Stimulated activated CD8-positive, alpha-beta memory T cell treated with anti-CD3 and anti-CD28 coated beads, Interleukin-12 subunit alpha, Interleukin-12 subunit beta, amount 100 ng/mL, for 4 hours (primary cell): ENCODE results near the gene ERBIN.
"Not testable (repeated sequence)": the region's sequence is repeated elsewhere in the genome, so short reads cannot be mapped to it uniquely, and the experiment has no call there.

Source experiments
- DNase-seq: peaks from one replicate; pipeline ENCODE4 v3.0.0-alpha.2; 2020; ENCODE audit warnings: low read depth

Gene ERBIN

GRCh38 chr5:65961633-65962032 lies 35.3 kb downstream of the ERBIN start:
- no peak for DNase-seq

GRCh38 chr5:65967288-65968066 lies 41.1 kb downstream of the ERBIN start:
- no peak for DNase-seq

DNA sequence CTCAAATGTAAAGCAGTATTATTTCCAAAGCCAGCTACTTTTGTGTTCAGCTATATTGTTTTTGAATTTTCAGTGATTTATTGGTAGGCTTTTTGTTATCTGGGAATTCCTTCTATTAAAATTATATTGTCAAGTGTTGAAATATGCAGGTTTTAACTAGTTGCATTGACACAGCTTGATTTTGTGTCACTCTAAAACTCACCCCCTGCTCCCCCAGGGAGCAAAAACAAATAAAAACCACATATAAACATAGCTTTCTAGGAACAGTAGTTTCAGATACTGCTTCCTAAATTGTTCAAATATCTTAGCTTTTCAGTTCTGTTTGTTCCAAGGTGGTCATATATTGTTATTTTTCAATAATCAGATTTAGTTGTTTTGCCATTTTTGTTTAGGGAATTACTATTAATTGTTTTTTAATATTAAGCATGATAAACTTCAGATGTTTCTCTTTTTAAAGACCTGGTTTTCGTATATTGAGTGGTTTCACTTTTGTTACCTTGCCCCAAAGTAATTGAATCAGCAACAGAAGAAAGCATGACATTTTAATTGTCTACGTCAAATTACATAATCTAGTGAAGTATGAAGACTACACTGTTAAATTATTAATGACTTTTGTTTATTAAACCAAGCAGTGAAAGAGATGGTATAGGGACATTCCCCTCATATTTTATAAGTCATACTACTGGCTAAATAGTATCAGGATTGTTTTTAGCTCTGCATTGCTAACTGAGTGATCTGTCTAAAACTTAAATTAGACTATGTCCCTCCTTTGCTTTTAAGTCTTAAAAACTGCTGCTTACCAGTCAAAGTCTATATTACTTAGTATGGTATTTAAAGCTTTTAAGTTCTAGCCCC lies 43.4 kb downstream of the ERBIN start:
- no peak for DNase-seq

DNA sequence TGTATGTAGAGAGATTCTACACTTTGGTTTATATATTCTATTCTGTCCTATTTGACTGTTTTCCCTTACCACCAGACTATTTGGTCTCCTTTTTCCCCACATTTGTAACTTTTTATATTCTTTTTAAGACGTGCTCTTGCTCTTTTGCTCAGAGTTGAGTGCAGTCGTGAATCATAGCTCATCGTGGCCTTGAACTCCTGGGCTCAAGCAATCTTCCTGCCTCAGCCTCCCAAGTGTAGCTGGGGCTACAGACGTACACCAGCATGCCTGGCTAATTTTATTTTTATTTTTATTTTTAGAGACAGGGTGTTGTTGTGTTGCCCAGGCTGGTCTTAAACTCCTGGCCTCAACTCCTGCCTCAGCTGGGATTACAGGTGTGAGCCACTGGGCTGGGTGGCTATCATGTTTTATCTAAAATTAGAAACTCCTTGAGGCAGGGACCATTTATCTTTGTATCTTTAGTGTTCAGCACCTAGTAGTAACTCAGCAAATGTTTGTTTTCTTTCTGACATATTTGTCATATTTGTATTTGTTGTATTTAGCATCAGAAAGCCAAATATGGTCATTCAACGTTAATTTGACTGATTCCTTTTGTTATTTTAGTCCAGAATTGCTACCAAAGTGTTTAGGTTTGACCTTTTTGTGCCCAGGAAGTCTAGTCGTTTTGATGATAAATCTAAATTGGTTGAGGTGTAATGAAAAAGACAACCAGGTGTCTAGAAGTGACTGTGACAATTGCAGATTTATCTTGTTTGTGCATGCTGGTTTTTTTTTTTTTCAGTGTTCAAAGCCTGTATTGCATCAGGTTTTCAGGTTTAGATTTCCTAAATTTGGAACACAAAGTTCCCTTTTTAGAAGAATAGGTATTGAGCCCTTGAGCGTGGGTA lies 44.3 kb downstream of the ERBIN start:
- no peak for DNase-seq

- DNase-seq, result no peak
Observed at GRCh38 chr5:65971643-65972042, 45.3 kb downstream of the ERBIN start.

GRCh38 chr5:65972896-65973295 lies 46.5 kb downstream of the ERBIN start:
- DNase-seq, result not testable (repeated sequence)

DNA sequence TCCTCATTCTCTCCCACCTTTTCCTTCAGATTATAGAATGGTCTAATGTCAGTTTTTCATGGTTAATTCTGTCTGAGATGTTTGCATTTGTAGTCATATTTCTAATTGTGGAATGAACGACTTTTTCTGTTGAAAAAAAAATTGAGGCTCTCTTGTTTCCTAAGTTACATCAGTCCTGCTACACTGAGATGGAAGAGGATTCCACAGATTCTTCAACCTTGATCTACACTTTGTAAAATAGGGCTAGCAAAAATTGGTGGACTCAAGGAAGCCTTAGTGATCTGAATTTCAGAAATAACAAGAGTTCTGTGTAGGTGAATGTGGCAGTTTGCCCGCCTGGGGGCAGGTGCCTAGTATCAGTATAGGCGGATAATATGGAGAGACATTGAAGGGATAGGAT lies 51.9 kb downstream of the ERBIN start:
- no peak for DNase-seq

DNA sequence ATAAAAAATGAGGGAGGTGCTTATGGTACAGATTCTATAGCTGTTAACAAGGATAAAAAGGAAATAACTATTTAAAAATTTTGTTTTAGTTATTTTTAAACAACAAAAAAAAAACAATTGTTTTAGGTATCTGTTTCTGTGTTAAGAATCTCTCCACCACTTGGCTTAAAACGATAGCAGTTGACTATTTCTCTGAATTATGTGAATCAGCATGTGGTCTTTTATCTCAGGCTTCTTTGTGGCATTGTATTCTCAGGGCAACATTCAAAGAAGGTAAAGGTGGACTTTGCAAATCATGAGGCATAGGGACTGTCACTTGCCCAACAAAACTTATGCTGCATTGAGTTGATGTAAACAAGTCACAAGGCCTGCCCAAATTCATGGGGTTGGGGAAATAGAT lies 55.2 kb downstream of the ERBIN start:
- DNase-seq, result no peak

- no peak for DNase-seq
Observed at GRCh38 chr5:65981969-65982619, 55.7 kb downstream of the ERBIN start.

DNA sequence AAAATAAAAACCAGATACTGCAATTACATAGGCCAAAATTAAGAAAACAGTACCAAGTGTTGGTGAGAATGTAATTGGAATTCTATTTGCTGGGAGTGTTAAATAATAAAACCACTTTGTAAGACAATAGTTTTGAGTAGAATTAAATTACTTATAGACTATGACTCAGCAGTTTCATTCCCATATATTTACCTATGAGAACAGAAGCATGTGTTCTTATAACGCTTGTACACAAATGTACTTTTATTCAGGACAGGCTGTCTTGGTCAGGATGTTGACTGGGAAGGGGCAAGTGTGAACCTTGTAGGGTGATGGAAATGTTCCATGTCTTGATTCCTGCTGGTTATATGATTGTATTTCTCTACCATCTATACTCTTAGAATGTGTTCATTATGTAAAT lies 56.3 kb downstream of the ERBIN start:
- no peak for DNase-seq

DNA sequence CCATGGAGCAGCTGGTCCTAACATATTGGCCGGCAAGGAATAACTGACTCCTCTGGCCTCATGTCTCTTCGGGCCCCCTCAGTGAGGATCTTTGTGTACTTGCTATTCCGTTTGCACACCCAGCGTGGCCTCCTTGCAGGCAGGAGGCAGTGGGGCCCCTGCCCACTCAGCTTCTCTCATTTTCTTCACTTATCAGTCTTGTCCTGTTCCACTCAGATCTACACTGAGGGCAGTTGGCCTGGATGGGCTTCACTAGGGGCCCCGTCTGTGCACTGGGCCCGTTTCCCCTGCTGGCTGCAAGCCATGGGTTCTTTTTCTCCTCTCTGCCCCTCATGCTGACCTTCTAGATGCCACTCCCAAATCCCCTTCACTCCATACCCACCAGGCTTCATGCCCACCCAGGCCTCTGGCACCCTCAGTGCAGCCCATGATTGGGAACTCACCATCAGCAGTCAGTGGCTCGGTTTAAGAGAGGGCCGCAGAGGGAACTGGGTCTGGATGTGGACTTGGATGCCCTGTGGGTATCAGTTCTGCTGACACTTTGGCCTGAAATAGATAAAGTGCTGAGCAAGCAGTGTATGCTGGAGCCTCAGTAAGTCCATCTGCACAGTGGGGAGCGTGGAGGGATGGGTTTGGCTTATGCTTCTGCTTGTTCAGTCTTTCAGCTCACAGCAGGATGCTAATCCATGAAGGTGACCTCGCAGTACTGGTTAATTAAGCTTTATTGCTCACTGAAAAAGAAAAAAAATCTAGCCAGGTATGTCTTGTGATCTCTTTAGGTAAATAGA lies 57.9 kb downstream of the ERBIN start:
- DNase-seq, result no peak

DNA sequence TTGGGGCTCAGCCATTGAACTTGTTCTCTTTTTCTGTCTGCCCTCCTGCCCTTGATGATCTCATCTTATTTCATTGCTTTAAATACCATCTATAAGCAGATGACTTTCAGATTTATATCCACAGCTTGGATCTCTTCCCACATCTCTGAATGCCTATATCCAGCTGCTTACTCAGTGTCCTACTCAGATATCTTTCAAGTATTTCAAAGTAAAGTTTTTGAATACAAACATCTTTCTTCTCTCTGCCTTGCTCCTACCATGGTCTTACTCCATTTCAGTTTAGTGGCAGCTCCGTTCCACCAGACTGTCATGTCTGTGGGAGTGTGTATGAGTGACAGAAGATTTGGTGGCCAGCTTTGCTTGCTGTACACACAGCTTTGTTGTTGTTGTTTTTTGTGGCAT lies 59.7 kb downstream of the ERBIN start:
- no peak for DNase-seq

- no peak for DNase-seq
Observed at GRCh38 chr5:65986796-65987195, 60.4 kb downstream of the ERBIN start.

GRCh38 chr5:65987982-65988381 lies 61.6 kb downstream of the ERBIN start:
- DNase-seq, result no peak

GRCh38 chr5:65989158-65989557 lies 62.8 kb downstream of the ERBIN start:
- no peak for DNase-seq

GRCh38 chr5:65992630-65993029 lies 66.3 kb downstream of the ERBIN start:
- no peak for DNase-seq

DNA sequence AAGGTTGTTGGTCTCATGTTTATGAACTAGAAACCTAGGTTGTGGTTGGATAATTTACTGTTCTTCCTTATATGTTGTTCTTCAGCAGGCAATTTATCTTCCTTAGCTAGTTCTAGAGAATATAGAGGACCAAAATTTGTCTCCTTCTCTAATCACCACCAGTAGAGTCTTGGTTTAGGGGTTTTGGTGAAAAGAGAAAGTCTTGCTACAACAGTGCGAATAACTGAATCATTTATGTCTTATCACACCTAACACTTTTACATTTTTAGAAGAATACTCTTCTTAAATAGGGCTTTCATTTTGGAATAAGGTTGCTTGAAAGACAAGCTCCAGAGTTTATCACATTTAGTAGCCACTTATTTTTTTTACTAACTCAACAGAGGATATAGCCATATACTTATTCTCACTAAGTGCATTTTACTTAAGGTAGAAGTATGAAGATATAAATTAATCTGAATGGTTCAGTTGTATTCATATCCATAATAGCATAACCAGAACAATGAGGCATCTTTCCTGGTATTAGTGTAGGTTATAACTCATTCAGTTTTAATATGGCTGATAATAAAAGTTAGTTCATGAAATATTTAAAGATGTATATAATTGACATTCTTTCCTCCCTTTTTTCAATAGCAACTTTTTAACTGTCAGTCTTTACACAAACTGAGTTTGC lies 67.9 kb downstream of the ERBIN start:
- no peak for DNase-seq

GRCh38 chr5:65999061-65999723 lies 72.8 kb downstream of the ERBIN start:
- no peak for DNase-seq

DNA sequence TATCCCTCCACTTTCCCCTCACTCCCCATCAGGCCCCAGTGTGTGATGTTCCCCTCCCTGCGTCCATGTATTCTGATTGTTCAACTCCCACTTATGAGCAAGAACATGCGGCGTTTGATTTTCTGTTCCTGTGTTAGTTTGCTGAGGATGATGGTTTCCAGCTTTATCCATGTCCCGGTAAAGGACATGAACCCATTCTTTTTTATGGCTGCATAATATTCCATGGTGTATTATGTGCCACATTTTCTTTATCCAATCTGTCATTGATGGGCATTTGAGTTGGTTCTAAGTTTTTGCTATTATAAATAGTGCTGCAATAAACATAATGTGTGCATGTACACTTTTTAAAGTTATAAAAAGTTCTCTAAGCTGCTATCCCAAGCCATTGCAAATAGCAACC lies 75.6 kb downstream of the ERBIN start:
- DNase-seq, result no peak

- DNase-seq, result no peak
Observed at GRCh38 chr5:66002415-66002814, 76.0 kb downstream of the ERBIN start.
